Glutamatergic neuron (in vitro differentiated cells): Measurements from ENCODE around the gene SEMA6A. TPM values are rescaled to one million over a fixed set of nuclear protein-coding genes. Genes with fewer than 3 reads are reported as not detected.
A peak's percentile ranks its signal among the peaks of the same experiment; 100 is the strongest.

Experiments used
- DNase-seq: peaks from one replicate; pipeline ENCODE4 v3.0.0; 2022
- H3K27ac Mint-ChIP-seq: one replicate; pipeline ENCODE4 v1.8.0; 2020; ENCODE audit warnings: mild to moderate bottlenecking, mixed read lengths, inconsistent platforms; ENCODE audit not compliant: unreplicated experiment
- H3K27me3 Mint-ChIP-seq: one replicate; pipeline ENCODE4 v1.8.0; 2020; ENCODE audit warnings: mild to moderate bottlenecking, moderate library complexity, mixed read lengths, inconsistent platforms; ENCODE audit not compliant: unreplicated experiment
- H3K36me3 Mint-ChIP-seq: one replicate; pipeline ENCODE4 v1.8.0; 2020; ENCODE audit warnings: mild to moderate bottlenecking, mixed read lengths, inconsistent platforms; ENCODE audit not compliant: unreplicated experiment
- H3K4me1 Mint-ChIP-seq: one replicate; pipeline ENCODE4 v1.8.0; 2020; ENCODE audit warnings: mild to moderate bottlenecking, low read depth, mixed read lengths, inconsistent platforms; ENCODE audit not compliant: unreplicated experiment
- H3K4me3 Mint-ChIP-seq: one replicate; pipeline ENCODE4 v1.8.0; 2020; ENCODE audit warnings: mild to moderate bottlenecking, mixed read lengths, inconsistent platforms; ENCODE audit not compliant: unreplicated experiment
- H3K9me3 Mint-ChIP-seq: one replicate; pipeline ENCODE4 v1.8.0; 2020; ENCODE audit warnings: mild to moderate bottlenecking, moderate library complexity, mixed read lengths, inconsistent platforms; ENCODE audit not compliant: unreplicated experiment
- total RNA-seq: library from RNA; stranded (reverse); fragmentation: NEBNext Ultra II Directional; extraction: Animal tissue kit (Norgen Biotek cat#: 25700); gene quantifications from one replicate; pipeline ENCODE4 v1.2.1, GENCODE V29; 2021; ENCODE audit not compliant: unreplicated experiment
- TF ChIP-seq, protein P1 (sequence below): fragments of 200-600 bp; sonication (generic); IDR thresholded peaks from one replicate; pipeline ENCODE4 v1.5.0; 2021; ENCODE audit not compliant: partially characterized antibody, unreplicated experiment

Gene SEMA6A
- total RNA-seq, 1 donor from 2014 or later, result 424 TPM

- Mint-ChIP-seq H3K4me3 (no peak overlapping the region), H3K27ac (peak overlapping the region; percentile 40), H3K36me3 (no peaks in the 10 kb centered on the region), H3K4me1 (peaks cover 61% of the 10 kb centered on the region), H3K27me3 (peaks cover 11% of the 10 kb centered on the region), H3K9me3 (peaks cover 24% of the 10 kb centered on the region)
- TF ChIP-seq, protein P1, sequence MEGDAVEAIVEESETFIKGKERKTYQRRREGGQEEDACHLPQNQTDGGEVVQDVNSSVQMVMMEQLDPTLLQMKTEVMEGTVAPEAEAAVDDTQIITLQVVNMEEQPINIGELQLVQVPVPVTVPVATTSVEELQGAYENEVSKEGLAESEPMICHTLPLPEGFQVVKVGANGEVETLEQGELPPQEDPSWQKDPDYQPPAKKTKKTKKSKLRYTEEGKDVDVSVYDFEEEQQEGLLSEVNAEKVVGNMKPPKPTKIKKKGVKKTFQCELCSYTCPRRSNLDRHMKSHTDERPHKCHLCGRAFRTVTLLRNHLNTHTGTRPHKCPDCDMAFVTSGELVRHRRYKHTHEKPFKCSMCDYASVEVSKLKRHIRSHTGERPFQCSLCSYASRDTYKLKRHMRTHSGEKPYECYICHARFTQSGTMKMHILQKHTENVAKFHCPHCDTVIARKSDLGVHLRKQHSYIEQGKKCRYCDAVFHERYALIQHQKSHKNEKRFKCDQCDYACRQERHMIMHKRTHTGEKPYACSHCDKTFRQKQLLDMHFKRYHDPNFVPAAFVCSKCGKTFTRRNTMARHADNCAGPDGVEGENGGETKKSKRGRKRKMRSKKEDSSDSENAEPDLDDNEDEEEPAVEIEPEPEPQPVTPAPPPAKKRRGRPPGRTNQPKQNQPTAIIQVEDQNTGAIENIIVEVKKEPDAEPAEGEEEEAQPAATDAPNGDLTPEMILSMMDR, result no peak
- DNase-seq, result no peak
Measured at GRCh38 chr5:116436674-116437350, 137.8 kb downstream of the SEMA6A start.

- H3K9me3 Mint-ChIP-seq, result no peaks in the 10 kb centered on the region
- H3K27ac Mint-ChIP-seq, result no peak overlapping the region
- peaks cover 23% of the 10 kb centered on the region for H3K4me1 Mint-ChIP-seq
- TF ChIP-seq, protein P1, result no peak
- DNase-seq, result no peak
- H3K36me3 Mint-ChIP-seq, result peaks cover 6% of the 10 kb centered on the region
- H3K4me3 Mint-ChIP-seq, result no peak overlapping the region
- no peaks in the 10 kb centered on the region for H3K27me3 Mint-ChIP-seq
Measured at GRCh38 chr5:116428966-116429365, 145.7 kb downstream of the SEMA6A start.

DNA sequence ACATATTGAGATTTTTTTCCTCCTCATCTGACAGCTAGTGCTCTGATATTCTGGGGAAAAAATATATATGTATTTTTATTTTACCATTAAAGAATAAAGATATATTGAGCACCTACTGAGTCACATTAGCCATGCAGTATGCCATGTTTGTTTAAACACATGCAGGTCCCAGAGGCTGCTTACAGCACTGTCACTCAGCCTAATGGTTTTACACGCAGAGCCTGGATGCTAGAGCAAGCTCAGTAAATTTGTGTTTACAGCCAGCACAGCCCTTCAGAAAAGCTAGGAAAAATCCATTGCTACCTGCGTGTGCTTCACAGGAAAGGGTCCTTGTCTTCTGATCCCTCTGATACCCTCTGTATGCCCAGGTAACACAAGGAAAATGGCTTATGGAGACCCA lies 146.2 kb downstream of the SEMA6A start:
- Mint-ChIP-seq H3K4me3 (no peak overlapping the region), H3K4me1 (peaks cover 23% of the 10 kb centered on the region), H3K36me3 (peaks cover 6% of the 10 kb centered on the region), H3K9me3 (no peaks in the 10 kb centered on the region), H3K27me3 (no peaks in the 10 kb centered on the region), H3K27ac (no peak overlapping the region)
- TF ChIP-seq, protein P1, result no peak
- no peak for DNase-seq

GRCh38 chr5:116424951-116425350 lies 149.7 kb downstream of the SEMA6A start:
- Mint-ChIP-seq H3K36me3 (peaks cover 15% of the 10 kb centered on the region), H3K27me3 (peaks cover 1% of the 10 kb centered on the region), H3K9me3 (peaks cover 2% of the 10 kb centered on the region), H3K27ac (no peak overlapping the region), H3K4me1 (peaks cover 12% of the 10 kb centered on the region), H3K4me3 (no peak overlapping the region)
- TF ChIP-seq, protein P1, result no peak
- DNase-seq, result no peak

GRCh38 chr5:116424258-116424615 lies 150.4 kb downstream of the SEMA6A start:
- Mint-ChIP-seq H3K36me3 (peaks cover 15% of the 10 kb centered on the region), H3K27ac (no peak overlapping the region), H3K27me3 (peaks cover 1% of the 10 kb centered on the region), H3K4me3 (no peak overlapping the region), H3K4me1 (peaks cover 12% of the 10 kb centered on the region), H3K9me3 (peaks cover 2% of the 10 kb centered on the region)
- DNase-seq, result no peak
- TF ChIP-seq, protein P1, result no peak
